ENCODE measurements around the gene CHCHD6. TPM values are rescaled to one million over a fixed set of nuclear protein-coding genes. Genes with fewer than 3 reads are reported as not detected.

The CHCHD6 gene
- total RNA-seq, 1 experiment from 2014 or later, result 36.3 TPM

- Histone ChIP-seq H3K9ac (ENCODE audit: low read length) (no peak overlapping the region), H4K20me1 (ENCODE audit: insufficient read depth) (no peaks in the 10 kb centered on the region), H3K27me3 (ENCODE audit: insufficient read depth, low read length) (no peaks in the 10 kb centered on the region), H3K4me1 (ENCODE audit: control insufficient read depth in 1 of 2, insufficient read depth in 2 of 2, low read length in 2 of 2) (peaks cover 2 to 19% of the 10 kb centered on the region in 2 experiments; a peak in 3 of 4 replicates), H2AFZ (ENCODE audit: low read depth, low read length, poor library complexity, severe bottlenecking) (no peak overlapping the region), H3K4me2 (ENCODE audit: low read length) (no peak overlapping the region), H3K36me3 (ENCODE audit: control insufficient read depth in 1 of 2, insufficient read depth in 2 of 2, low read length in 2 of 2) (peaks cover 0 to 10% of the 10 kb centered on the region in 2 experiments; a peak in 2 of 4 replicates), H3K9me3 (ENCODE audit: control insufficient read depth in 1 of 2, insufficient read depth in 1 of 2, low read depth in 1 of 2, low read length in 2 of 2) (no peaks in the 10 kb centered on the region), H3K9me2 (ENCODE audit: insufficient read depth) (no peaks in the 10 kb centered on the region), H3K4me3 (replicated peaks in 1 of 2; ENCODE audit: low read depth in 1 of 2, low read length in 2 of 2) (no peak overlapping the region), H3K79me2 (ENCODE audit: insufficient read depth, low read length) (peaks cover 56% of the 10 kb centered on the region), H3K27ac (ENCODE audit: low read depth, low read length) (no peak overlapping the region)
- DNase-seq (ENCODE audit: low read depth, low spot score) (no peak), ATAC-seq (no peak)
- BruUV-seq (replicated peaks), result no TSS peak
- TF ChIP-seq RAD21 (IDR thresholded peaks at IDR 0.05; ENCODE audit: low read depth) (no peak), ZNF274 (IDR thresholded peaks at IDR 0.05; ENCODE audit: low read depth, low read length) (no peak), YY1 (IDR thresholded peaks at IDR 0.05; ENCODE audit: extremely low read depth, insufficient replicate concordance, low read depth, low read length) (no peak), MAX (IDR thresholded peaks at IDR 0.05) (no peak), EGR1 (IDR thresholded peaks at IDR 0.05; ENCODE audit: low read depth) (no peak), REST (IDR thresholded peaks at IDR 0.05; ENCODE audit: low read depth) (no peak), CEBPB (IDR thresholded peaks at IDR 0.05; ENCODE audit: low read depth) (no peak), SRF (IDR thresholded peaks at IDR 0.05; ENCODE audit: low read depth) (no peak), ZFX (IDR thresholded peaks at IDR 0.05) (no peak), EZH2phosphoT487 (IDR thresholded peaks at IDR 0.05; ENCODE audit: borderline replicate concordance) (no peak), JUND (IDR thresholded peaks at IDR 0.05) (no peak), SIN3A (IDR thresholded peaks at IDR 0.05; ENCODE audit: low read depth) (no peak), POLR2A (IDR thresholded peaks at IDR 0.05; ENCODE audit: borderline replicate concordance, extremely low read depth, insufficient read depth, insufficient read length) (no peak), CTCF (IDR thresholded peaks at IDR 0.05 in 2 of 3, conservative IDR thresholded peaks at IDR 0.05 in 1 of 3; ENCODE audit: borderline replicate concordance in 1 of 3, insufficient read depth in 1 of 3, low read depth in 2 of 3, low read length in 2 of 3) (no peak), FOSL1 (IDR thresholded peaks at IDR 0.05; ENCODE audit: low read depth) (no peak), ELF1 (IDR thresholded peaks at IDR 0.05; ENCODE audit: borderline replicate concordance, low read depth) (no peak), POLR2AphosphoS5 (IDR thresholded peaks at IDR 0.05; ENCODE audit: low read depth, low read length) (no peak), ATF3 (IDR thresholded peaks at IDR 0.05) (no peak)
- ChIA-PET CTCF (no interaction called here), POLR2A (interaction anchor here (0.8 kb wide), 1 partner anchor 58 kb away, joined by 5 read pairs; no protein-coding TSS in a partner anchor), RAD21 (ENCODE audit: low non-redundant PET in 1 of 2, low total read pairs in 2 of 2, uncharacterized antibody in 2 of 2, unreplicated experiment in 2 of 2) (no interaction called here)
- intact Hi-C loops (cut with micrococcal nuclease), result loop anchor here (10.0 kb wide), 1 partner anchor 469 kb away; no protein-coding TSS in a partner anchor
These were observed 282.0 kb downstream of the CHCHD6 start for GRCh38 chr3:126986001-126986400.

Measured in HCT116 (cell line).